ENCODE measurements around the gene KRTAP5-4. TPM values are rescaled to one million over a fixed set of nuclear protein-coding genes. Genes with fewer than 3 reads are reported as not detected.

Gene KRTAP5-4
- total RNA-seq, 2 experiments from 2014 or later, result not detected

- no peaks in the 10 kb centered on the region for H3K36me3 Mint-ChIP-seq (ENCODE audit: low read depth)
- DNase-seq, result peak; percentile 20
- CTCF ChIA-PET, result interaction anchor here (0.8 kb wide), 1 partner anchor 173 kb away, joined by 3 read pairs; no protein-coding TSS in a partner anchor
- peak overlapping the region; percentile 68 for H3K27ac Mint-ChIP-seq
- POLR2A ChIA-PET, result no interaction called here
- peaks cover 16% of the 10 kb centered on the region for H3K4me1 Mint-ChIP-seq
- peaks cover 27% of the 10 kb centered on the region for H3K27me3 Mint-ChIP-seq
- no peaks in the 10 kb centered on the region for H3K9me3 Mint-ChIP-seq
- H3K4me3 Mint-ChIP-seq, result no peak overlapping the region
These were observed 37.6 kb upstream of the KRTAP5-4 start for GRCh38 chr11:1659506-1659905.

- no peaks in the 10 kb centered on the region for H3K9me3 Mint-ChIP-seq
- peaks cover 16% of the 10 kb centered on the region for H3K4me1 Mint-ChIP-seq
- ChIA-PET POLR2A (no interaction called here), CTCF (no interaction called here)
- DNase-seq, result no peak
- H3K27me3 Mint-ChIP-seq, result peaks cover 17% of the 10 kb centered on the region
- no peaks in the 10 kb centered on the region for H3K36me3 Mint-ChIP-seq (ENCODE audit: low read depth)
- no peak overlapping the region for H3K4me3 Mint-ChIP-seq
- H3K27ac Mint-ChIP-seq, result no peak overlapping the region
These were observed 34.7 kb upstream of the KRTAP5-4 start for GRCh38 chr11:1656670-1657069.

DNA sequence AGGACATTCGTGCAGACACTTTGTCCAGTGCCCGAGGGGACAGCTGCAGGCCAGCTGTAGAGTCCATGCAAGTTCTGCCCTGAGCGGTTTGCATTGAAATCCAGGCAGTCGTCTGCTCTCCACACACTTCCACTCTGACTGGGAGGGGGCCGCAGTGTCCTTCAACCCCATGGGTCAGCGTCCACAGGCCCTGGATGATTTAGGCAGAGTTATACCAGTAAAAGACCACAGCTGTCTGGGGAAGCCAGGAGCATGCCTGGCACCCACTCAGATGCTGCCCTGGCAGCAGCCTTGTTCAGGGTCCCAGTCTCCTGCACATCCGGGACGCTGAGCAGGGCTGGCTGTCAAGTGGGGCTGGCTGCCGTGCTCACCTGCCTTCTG lies 34.1 kb upstream of the KRTAP5-4 start:
- Mint-ChIP-seq H3K4me1 (peaks cover 16% of the 10 kb centered on the region), H3K4me3 (no peak overlapping the region), H3K27me3 (peaks cover 19% of the 10 kb centered on the region), H3K9me3 (no peaks in the 10 kb centered on the region), H3K36me3 (ENCODE audit: low read depth) (no peaks in the 10 kb centered on the region), H3K27ac (no peak overlapping the region)
- no peak for DNase-seq
- CTCF ChIA-PET, result no interaction called here
- POLR2A ChIA-PET, result no interaction called here

DNA sequence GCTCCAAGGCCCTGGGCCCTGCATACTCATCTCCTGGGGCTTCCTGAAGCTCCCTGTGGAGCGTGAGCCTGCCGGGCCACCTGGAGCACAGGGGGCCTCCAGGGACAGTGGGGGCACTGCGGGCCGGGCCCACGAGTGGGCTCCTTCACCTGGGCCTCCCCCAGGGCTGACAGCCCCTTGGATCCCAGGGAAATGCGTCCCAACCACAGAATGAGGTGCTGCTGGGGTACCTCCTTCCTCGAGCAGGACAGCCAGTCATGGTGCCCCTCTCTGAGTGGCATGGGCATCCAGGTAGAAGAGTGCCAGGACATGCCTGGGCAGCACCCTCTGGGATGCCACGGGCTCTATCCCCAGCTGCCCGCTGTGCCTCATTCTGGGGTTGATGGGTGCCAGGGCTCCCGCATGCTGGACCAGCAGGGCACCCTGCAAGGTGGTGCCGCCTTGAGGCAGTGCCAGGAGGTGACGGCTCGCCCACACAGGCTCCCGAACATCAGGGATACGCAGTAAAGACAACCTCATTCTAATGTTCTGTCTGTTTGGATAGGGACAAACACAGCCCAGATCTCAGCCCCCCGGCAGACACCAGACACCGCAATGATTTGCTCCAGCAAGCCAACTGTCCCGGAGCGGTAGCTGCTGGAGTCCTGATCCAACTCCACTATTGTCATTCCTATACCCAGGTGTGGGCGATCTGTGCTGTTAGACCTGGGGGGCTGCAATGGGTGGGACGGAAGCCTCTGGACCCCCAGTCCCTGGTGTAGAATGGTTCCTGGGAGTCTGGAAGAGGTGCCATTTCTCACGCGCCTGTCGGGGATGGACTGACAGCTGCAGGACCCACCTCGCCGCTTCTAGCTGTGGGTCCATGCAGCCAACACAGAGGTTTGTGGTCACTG lies 33.5 kb upstream of the KRTAP5-4 start:
- Mint-ChIP-seq H3K4me3 (no peak overlapping the region), H3K4me1 (peaks cover 15% of the 10 kb centered on the region), H3K27ac (no peak overlapping the region), H3K36me3 (ENCODE audit: low read depth) (no peaks in the 10 kb centered on the region), H3K9me3 (no peaks in the 10 kb centered on the region), H3K27me3 (peaks cover 15% of the 10 kb centered on the region)
- CTCF ChIA-PET, result interaction anchor here (1.5 kb wide), 1 partner anchor 38 kb away, joined by 4 read pairs; no protein-coding TSS in a partner anchor
- POLR2A ChIA-PET, result no interaction called here
- no peak for DNase-seq

DNA sequence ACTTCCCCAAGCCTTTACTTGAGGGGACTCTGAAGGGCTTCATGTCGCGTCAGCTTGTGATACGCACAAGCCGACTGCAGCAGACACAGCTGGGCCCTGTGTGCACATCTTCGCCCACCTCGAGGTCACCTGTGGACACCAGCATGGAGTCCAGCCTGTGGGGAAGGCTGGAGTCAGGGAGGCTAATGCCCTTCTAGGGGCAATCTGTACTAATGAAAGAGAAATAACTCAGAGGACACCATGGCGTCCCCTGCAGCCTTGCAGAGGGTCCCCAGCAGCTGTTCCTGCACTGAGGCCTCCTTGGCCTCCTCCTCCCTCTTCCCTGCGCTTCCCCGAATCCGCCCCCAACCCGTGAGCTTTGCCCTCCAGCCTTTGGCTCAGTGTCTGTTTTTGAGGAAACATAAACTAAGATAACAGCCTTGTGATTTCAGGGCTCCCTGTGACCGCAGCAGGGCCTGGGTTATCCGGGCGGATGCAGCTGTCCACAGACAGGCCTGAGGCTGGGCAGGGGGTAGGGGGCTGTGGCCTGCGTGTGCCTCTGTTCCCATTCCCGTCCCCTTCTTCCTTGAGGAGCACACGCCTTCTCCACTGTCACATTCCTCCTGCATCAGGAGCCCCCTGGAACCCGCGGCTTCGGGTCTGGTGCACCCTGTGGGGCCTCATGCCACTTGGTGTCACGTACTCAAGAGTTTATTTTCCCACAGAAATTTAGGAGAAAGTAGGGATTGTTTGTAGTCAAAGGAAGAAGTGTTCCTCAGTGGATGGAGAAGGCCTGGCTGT lies 32.6 kb upstream of the KRTAP5-4 start:
- Mint-ChIP-seq H3K4me3 (no peak overlapping the region), H3K9me3 (no peaks in the 10 kb centered on the region), H3K36me3 (ENCODE audit: low read depth) (no peaks in the 10 kb centered on the region), H3K27ac (no peak overlapping the region), H3K4me1 (peaks cover 7% of the 10 kb centered on the region), H3K27me3 (peaks cover 7% of the 10 kb centered on the region)
- POLR2A ChIA-PET, result no interaction called here
- DNase-seq, result no peak
- CTCF ChIA-PET, result interaction anchor here (0.6 to 1.5 kb wide), 2 partner anchors 39 to 56 kb away, joined by 3 to 4 read pairs; no protein-coding TSS in a partner anchor

- no peak overlapping the region for H3K4me3 Mint-ChIP-seq
- DNase-seq, result no peak
- H3K9me3 Mint-ChIP-seq, result no peaks in the 10 kb centered on the region
- peaks cover 2% of the 10 kb centered on the region for H3K4me1 Mint-ChIP-seq
- H3K36me3 Mint-ChIP-seq (ENCODE audit: low read depth), result no peaks in the 10 kb centered on the region
- no peak overlapping the region for H3K27ac Mint-ChIP-seq
- ChIA-PET CTCF (interaction anchor here (0.6 to 2.7 kb wide), 15 partner anchors 13 to 497 kb away, joined by 3 to 34 read pairs (median 4); partner anchors contain the start of gene SYT8), POLR2A (no interaction called here)
- peaks cover 5% of the 10 kb centered on the region for H3K27me3 Mint-ChIP-seq
These were observed 31.8 kb upstream of the KRTAP5-4 start for GRCh38 chr11:1653541-1654387.

- CTCF ChIA-PET, result interaction anchor here (0.5 to 2.7 kb wide), 21 partner anchors 13 to 504 kb away, joined by 3 to 34 read pairs (median 4); partner anchors contain the start of gene SYT8
- Mint-ChIP-seq H3K27me3 (peaks cover 3% of the 10 kb centered on the region), H3K27ac (no peak overlapping the region), H3K36me3 (ENCODE audit: low read depth) (no peaks in the 10 kb centered on the region), H3K4me3 (no peak overlapping the region), H3K4me1 (no peaks in the 10 kb centered on the region), H3K9me3 (no peaks in the 10 kb centered on the region)
- POLR2A ChIA-PET, result interaction anchor here (0.7 kb wide), 1 partner anchor 119 kb away, joined by 3 read pairs; no protein-coding TSS in a partner anchor
- peak; percentile 77 for DNase-seq
These were observed 31.0 kb upstream of the KRTAP5-4 start for GRCh38 chr11:1652771-1653540.

GRCh38 chr11:1652442-1652770 lies 30.5 kb upstream of the KRTAP5-4 start:
- POLR2A ChIA-PET, result no interaction called here
- CTCF ChIA-PET, result interaction anchor here (0.5 to 2.7 kb wide), 19 partner anchors 12 to 505 kb away, joined by 3 to 34 read pairs (median 4); partner anchors contain the start of gene SYT8
- Mint-ChIP-seq H3K4me1 (no peaks in the 10 kb centered on the region), H3K27me3 (peaks cover 3% of the 10 kb centered on the region), H3K27ac (no peak overlapping the region), H3K36me3 (ENCODE audit: low read depth) (no peaks in the 10 kb centered on the region), H3K4me3 (no peak overlapping the region), H3K9me3 (no peaks in the 10 kb centered on the region)
- no peak for DNase-seq

- ChIA-PET POLR2A (no interaction called here), CTCF (interaction anchor here (0.5 to 2.7 kb wide), 20 partner anchors 12 to 505 kb away, joined by 3 to 34 read pairs (median 4); partner anchors contain the start of gene SYT8)
- Mint-ChIP-seq H3K4me3 (no peak overlapping the region), H3K4me1 (no peaks in the 10 kb centered on the region), H3K9me3 (no peaks in the 10 kb centered on the region), H3K27ac (no peak overlapping the region), H3K27me3 (peaks cover 3% of the 10 kb centered on the region), H3K36me3 (ENCODE audit: low read depth) (no peaks in the 10 kb centered on the region)
- DNase-seq, result no peak
These were observed 30.1 kb upstream of the KRTAP5-4 start for GRCh38 chr11:1652026-1652425.

- no peak for DNase-seq
- no peaks in the 10 kb centered on the region for H3K9me3 Mint-ChIP-seq
- H3K27ac Mint-ChIP-seq, result no peak overlapping the region
- POLR2A ChIA-PET, result no interaction called here
- no peaks in the 10 kb centered on the region for H3K36me3 Mint-ChIP-seq (ENCODE audit: low read depth)
- H3K4me1 Mint-ChIP-seq, result no peaks in the 10 kb centered on the region
- CTCF ChIA-PET, result interaction anchor here (1.0 to 2.7 kb wide), 5 partner anchors 10 to 500 kb away, joined by 3 to 14 read pairs (median 5); no protein-coding TSS in a partner anchor
- H3K4me3 Mint-ChIP-seq, result no peak overlapping the region
- H3K27me3 Mint-ChIP-seq, result peaks cover 3% of the 10 kb centered on the region
These were observed 29.6 kb upstream of the KRTAP5-4 start for GRCh38 chr11:1651411-1651980.

DNA sequence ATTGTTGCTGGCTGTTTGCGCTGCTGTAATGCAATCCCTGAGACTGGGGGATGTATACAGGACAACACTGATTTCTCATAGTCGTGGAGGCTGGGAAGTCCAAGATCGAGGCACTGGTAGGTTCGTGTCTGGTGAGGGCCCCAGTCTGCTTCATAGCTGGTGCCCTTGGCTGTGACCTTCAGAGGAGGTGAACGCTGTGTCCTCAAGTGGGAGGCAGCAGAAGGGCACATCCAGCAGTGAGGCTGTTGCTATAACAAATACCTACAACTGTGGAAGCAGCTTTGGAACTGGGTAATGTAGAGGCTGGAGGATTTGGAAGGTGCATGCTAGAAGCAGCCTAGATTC lies 29.0 kb upstream of the KRTAP5-4 start:
- POLR2A ChIA-PET, result no interaction called here

More for the DNA sequence above, 29.0 kb upstream of the KRTAP5-4 start:
- Mint-ChIP-seq H3K36me3 (ENCODE audit: low read depth) (no peaks in the 10 kb centered on the region), H3K4me1 (no peaks in the 10 kb centered on the region), H3K27me3 (peaks cover 3% of the 10 kb centered on the region), H3K9me3 (no peaks in the 10 kb centered on the region), H3K4me3 (no peak overlapping the region), H3K27ac (no peak overlapping the region)
- CTCF ChIA-PET, result interaction anchor here (0.8 to 2.0 kb wide), 5 partner anchors 9 to 501 kb away, joined by 3 to 7 read pairs (median 5); no protein-coding TSS in a partner anchor
- no peak for DNase-seq
